Bronchial epithelial cell (primary cell): ENCODE results near the gene PRKAG2. TPM values are rescaled to one million over a fixed set of nuclear protein-coding genes. Genes with fewer than 3 reads are reported as not detected.

Experiments
- DNase-seq: peaks from one replicate; pipeline ENCODE4 v3.0.0-alpha.2; 2010; ENCODE audit warnings: low read depth
- FAIRE-seq: peaks from 2 replicates; lab custom pipeline; 2011; peaks lifted over from hg19 to GRCh38; lab: Jason Lieb, UNC
- H3K27me3 ChIP-seq: 2 replicates; pipeline ENCODE4 v1.5.1; 2011; ENCODE audit warnings: low read length; ENCODE audit not compliant: control insufficient read depth, insufficient read depth
- H3K36me3 ChIP-seq: 2 replicates; pipeline ENCODE4 v1.5.1; 2011; ENCODE audit warnings: low read length; ENCODE audit not compliant: control insufficient read depth, insufficient read depth
- H3K4me3 ChIP-seq: 2 replicates; pipeline ENCODE4 v1.5.1; 2011; ENCODE audit warnings: mild to moderate bottlenecking, low read depth, low read length, control low read depth
- CTCF ChIP-seq: IDR thresholded peaks from 2 replicates; pipeline ENCODE4 v1.5.1; 2011; ENCODE audit warnings: mild to moderate bottlenecking, moderate library complexity, low read length, control low read depth, inconsistent platforms; ENCODE audit not compliant: insufficient read depth, severe bottlenecking
- total RNA-seq: library from RNA; depleted of rRNA; stranded (reverse); fragments of >200 nt; gene quantifications from 2 replicates; pipeline ENCODE4 v1.2.1, GENCODE V29; 2014

PRKAG2 gene
- total RNA-seq, 1 donor from 2014 or later: 24.5 TPM

- TF ChIP-seq CTCF: no peak
- Histone ChIP-seq H3K36me3 (no peaks in the 10 kb centered on the region), H3K4me3 (no peak overlapping the region), H3K27me3 (no peaks in the 10 kb centered on the region)
- DNase-seq (no peak), FAIRE-seq (no peak)
Observed at GRCh38 chr7:151678227-151678604, 198.7 kb downstream of the PRKAG2 start.

DNA sequence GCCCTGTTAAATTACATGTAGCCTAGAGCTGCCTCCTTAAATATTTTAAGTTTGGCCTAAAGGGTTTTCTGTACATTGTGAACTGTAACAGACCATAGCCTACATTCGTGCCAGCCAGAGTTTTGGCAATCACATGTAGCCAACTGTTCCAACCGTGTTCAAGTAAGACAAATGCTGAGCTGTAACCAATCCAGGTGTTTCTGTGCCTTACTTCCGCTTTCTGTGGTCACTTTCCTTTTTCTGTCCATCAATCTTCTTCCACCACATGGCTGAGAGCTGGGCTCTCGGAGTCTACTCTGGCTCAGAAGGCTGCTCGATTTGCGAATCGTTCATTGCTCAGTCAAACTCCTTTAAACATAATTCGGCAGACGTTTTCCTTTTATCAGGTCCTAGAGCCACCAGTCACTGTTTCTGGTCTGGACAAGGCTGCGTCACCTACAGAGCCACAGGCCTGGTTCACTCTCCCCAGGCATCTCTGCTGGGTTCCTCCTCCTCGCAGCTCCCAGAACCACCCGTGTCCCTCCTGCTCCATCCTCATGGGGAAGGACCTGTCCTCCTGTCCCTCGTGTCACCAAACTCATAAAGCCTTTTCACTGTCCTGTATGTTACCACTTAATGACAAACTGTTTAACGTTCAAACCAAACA, 199.2 kb downstream of the PRKAG2 start:
- FAIRE-seq: peak; percentile 36
- no peak for TF ChIP-seq CTCF
- no peak for DNase-seq

DNA sequence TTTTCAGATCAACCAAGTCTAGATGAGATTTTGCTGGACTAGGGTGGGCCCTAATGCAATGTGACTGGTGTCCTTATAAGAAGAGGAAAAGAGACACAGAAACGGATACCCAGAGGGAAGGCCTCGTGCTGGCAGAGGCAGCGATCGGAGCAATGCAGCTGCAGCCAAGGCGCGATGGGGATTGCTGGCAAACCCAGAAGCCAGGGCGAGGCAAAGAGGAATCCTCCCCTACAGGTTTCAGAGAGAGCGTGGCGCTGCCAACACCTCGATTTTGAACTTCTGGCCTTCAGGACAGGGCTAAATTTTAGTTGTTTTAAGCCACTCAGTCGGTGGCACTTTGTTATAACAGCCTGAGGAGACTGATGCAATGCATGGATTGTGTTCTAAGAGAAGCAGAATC, 200.2 kb downstream of the PRKAG2 start:
- Histone ChIP-seq H3K4me3 (no peak overlapping the region), H3K36me3 (no peaks in the 10 kb centered on the region), H3K27me3 (no peaks in the 10 kb centered on the region)
- TF ChIP-seq CTCF: no peak
- DNase-seq: no peak
- no peak for FAIRE-seq

More for the DNA sequence above, 199.2 kb downstream of the PRKAG2 start:
- Histone ChIP-seq H3K36me3 (no peaks in the 10 kb centered on the region), H3K4me3 (no peak overlapping the region), H3K27me3 (no peaks in the 10 kb centered on the region)

GRCh38 chr7:151675196-151675920, 201.6 kb downstream of the PRKAG2 start:
- FAIRE-seq (no peak), DNase-seq (no peak)
- no peak overlapping the region for H3K4me3 ChIP-seq
- H3K27me3 ChIP-seq: no peaks in the 10 kb centered on the region
- TF ChIP-seq CTCF: no peak
- H3K36me3 ChIP-seq: no peaks in the 10 kb centered on the region

- H3K36me3 ChIP-seq: no peaks in the 10 kb centered on the region
- no peak overlapping the region for H3K4me3 ChIP-seq
- FAIRE-seq (peak; percentile 13), DNase-seq (no peak)
- H3K27me3 ChIP-seq: no peaks in the 10 kb centered on the region
- TF ChIP-seq CTCF: no peak
Observed at GRCh38 chr7:151674161-151674920, 202.6 kb downstream of the PRKAG2 start.
